ENCODE measurements around the gene RABGAP1. TPM values are rescaled to one million over a fixed set of nuclear protein-coding genes. Genes with fewer than 3 reads are reported as not detected.

RABGAP1 gene
- total RNA-seq, 2 donors from 2014 or later, result 35.6 to 44.2 TPM

- Mint-ChIP-seq H3K9me3 (no peaks in the 10 kb centered on the region), H3K27ac (no peak overlapping the region), H3K36me3 (peaks cover 0 to 5% of the 10 kb centered on the region in 2 donors)
- ATAC-seq, result no peak
- no peak for DNase-seq (ENCODE audit: low spot score in 2 of 2)
Measured at GRCh38 chr9:122988141-122988540, 47.3 kb downstream of the RABGAP1 start.

- Mint-ChIP-seq H3K27ac (peak overlapping the region in 1 of 2 donors; percentile 1), H3K36me3 (peaks cover 0 to 5% of the 10 kb centered on the region in 2 donors)
- ATAC-seq, result peak; percentile 57 to 83
Measured at GRCh38 chr9:122988920-122989621, 48.3 kb downstream of the RABGAP1 start.

GRCh38 chr9:122991370-122991830, 50.6 kb downstream of the RABGAP1 start:
- peak; percentile 91 to 95 for ATAC-seq
- peak in 1 of 2 donors; percentile 24 for DNase-seq (ENCODE audit: low spot score in 2 of 2)
- no peaks in the 10 kb centered on the region for H3K9me3 Mint-ChIP-seq
- H3K36me3 Mint-ChIP-seq, result peaks cover 0 to 5% of the 10 kb centered on the region in 2 donors
- peak overlapping the region in 1 of 2 donors; percentile 78 for H3K27ac Mint-ChIP-seq

More at GRCh38 chr9:122988920-122989621, 48.3 kb downstream of the RABGAP1 start:
- DNase-seq (ENCODE audit: low spot score in 2 of 2), result no peak
- no peaks in the 10 kb centered on the region for H3K9me3 Mint-ChIP-seq

- peaks cover 0 to 8% of the 10 kb centered on the region in 2 donors for H3K36me3 Mint-ChIP-seq
Measured at GRCh38 chr9:122996586-122996985, 55.8 kb downstream of the RABGAP1 start.

GRCh38 chr9:122998448-122998847, 57.6 kb downstream of the RABGAP1 start:
- Mint-ChIP-seq H3K36me3 (peaks cover 0 to 8% of the 10 kb centered on the region in 2 donors), H3K9me3 (no peaks in the 10 kb centered on the region)
- DNase-seq (ENCODE audit: low spot score in 2 of 2), result no peak

More at GRCh38 chr9:122996586-122996985, 55.8 kb downstream of the RABGAP1 start:
- no peak for ATAC-seq
- DNase-seq (ENCODE audit: low spot score in 2 of 2), result no peak
- H3K27ac Mint-ChIP-seq, result no peak overlapping the region
- H3K9me3 Mint-ChIP-seq, result no peaks in the 10 kb centered on the region

GRCh38 chr9:123000371-123001068, 59.7 kb downstream of the RABGAP1 start:
- ATAC-seq (no peak), DNase-seq (ENCODE audit: low spot score in 2 of 2) (no peak)
- H3K9me3 Mint-ChIP-seq, result no peaks in the 10 kb centered on the region
- H3K36me3 Mint-ChIP-seq, result peaks cover 0 to 8% of the 10 kb centered on the region in 2 donors
- no peak overlapping the region for H3K27ac Mint-ChIP-seq

More at GRCh38 chr9:122998448-122998847, 57.6 kb downstream of the RABGAP1 start:
- no peak overlapping the region for H3K27ac Mint-ChIP-seq
- no peak for ATAC-seq

GRCh38 chr9:123002754-123003153, 61.9 kb downstream of the RABGAP1 start:
- Mint-ChIP-seq H3K27ac (no peak overlapping the region), H3K36me3 (peaks cover 0 to 8% of the 10 kb centered on the region in 2 donors), H3K9me3 (no peaks in the 10 kb centered on the region)
- DNase-seq (ENCODE audit: low spot score in 2 of 2) (no peak), ATAC-seq (no peak)

- Mint-ChIP-seq H3K36me3 (peaks cover 0 to 8% of the 10 kb centered on the region in 2 donors), H3K27ac (no peak overlapping the region), H3K9me3 (no peaks in the 10 kb centered on the region)
- DNase-seq (ENCODE audit: low spot score in 2 of 2), result no peak
- ATAC-seq, result no peak
Measured at GRCh38 chr9:123003466-123003865, 62.6 kb downstream of the RABGAP1 start.

GRCh38 chr9:123005964-123006363, 65.1 kb downstream of the RABGAP1 start:
- DNase-seq (ENCODE audit: low spot score in 2 of 2), result no peak
- Mint-ChIP-seq H3K9me3 (no peaks in the 10 kb centered on the region), H3K36me3 (no peaks in the 10 kb centered on the region), H3K27ac (peak overlapping the region in 1 of 2 donors; percentile 16)
- ATAC-seq, result no peak

- no peak overlapping the region for H3K27ac Mint-ChIP-seq
- ATAC-seq (no peak), DNase-seq (ENCODE audit: low spot score in 2 of 2) (no peak)
- H3K9me3 Mint-ChIP-seq, result no peaks in the 10 kb centered on the region
- H3K36me3 Mint-ChIP-seq, result no peaks in the 10 kb centered on the region
Measured at GRCh38 chr9:123007269-123007668, 66.4 kb downstream of the RABGAP1 start.

GRCh38 chr9:123008909-123009308, 68.1 kb downstream of the RABGAP1 start:
- H3K27ac Mint-ChIP-seq, result no peak overlapping the region
- ATAC-seq (no peak), DNase-seq (ENCODE audit: low spot score in 2 of 2) (no peak)
- no peaks in the 10 kb centered on the region for H3K9me3 Mint-ChIP-seq
- peaks cover 0 to 7% of the 10 kb centered on the region in 2 donors for H3K36me3 Mint-ChIP-seq

- ATAC-seq, result no peak
- Mint-ChIP-seq H3K9me3 (no peaks in the 10 kb centered on the region), H3K36me3 (peaks cover 0 to 25% of the 10 kb centered on the region in 2 donors), H3K27ac (no peak overlapping the region)
- no peak for DNase-seq (ENCODE audit: low spot score in 2 of 2)
Measured at GRCh38 chr9:123011380-123011779, 70.6 kb downstream of the RABGAP1 start.

GRCh38 chr9:123011878-123012528, 71.2 kb downstream of the RABGAP1 start:
- no peak for ATAC-seq
- DNase-seq (ENCODE audit: low spot score in 2 of 2), result no peak
- H3K9me3 Mint-ChIP-seq, result no peaks in the 10 kb centered on the region
- no peak overlapping the region for H3K27ac Mint-ChIP-seq
- H3K36me3 Mint-ChIP-seq, result peaks cover 0 to 25% of the 10 kb centered on the region in 2 donors

- Mint-ChIP-seq H3K9me3 (no peaks in the 10 kb centered on the region), H3K36me3 (peaks cover 0 to 25% of the 10 kb centered on the region in 2 donors), H3K27ac (no peak overlapping the region)
- no peak for ATAC-seq
- no peak for DNase-seq (ENCODE audit: low spot score in 2 of 2)
Measured at GRCh38 chr9:123016631-123017030, 75.8 kb downstream of the RABGAP1 start.

GRCh38 chr9:123020796-123021195, 80.0 kb downstream of the RABGAP1 start:
- no peaks in the 10 kb centered on the region for H3K9me3 Mint-ChIP-seq
- ATAC-seq (no peak), DNase-seq (ENCODE audit: low spot score in 2 of 2) (no peak)
- no peak overlapping the region for H3K27ac Mint-ChIP-seq
- peaks cover 0 to under 1% of the 10 kb centered on the region in 2 donors for H3K36me3 Mint-ChIP-seq

GRCh38 chr9:123026425-123026824, 85.6 kb downstream of the RABGAP1 start:
- no peak for ATAC-seq
- Mint-ChIP-seq H3K36me3 (peaks cover 4% of the 10 kb centered on the region in 2 donors), H3K27ac (peak overlapping the region in 1 of 2 donors; percentile 69)

GRCh38 chr9:123027517-123027916, 86.7 kb downstream of the RABGAP1 start:
- DNase-seq (ENCODE audit: low spot score in 2 of 2) (no peak), ATAC-seq (no peak)
- Mint-ChIP-seq H3K36me3 (peaks cover 4% of the 10 kb centered on the region in 2 donors), H3K9me3 (no peaks in the 10 kb centered on the region), H3K27ac (no peak overlapping the region)

More at GRCh38 chr9:123026425-123026824, 85.6 kb downstream of the RABGAP1 start:
- DNase-seq (ENCODE audit: low spot score in 2 of 2), result no peak
- no peaks in the 10 kb centered on the region for H3K9me3 Mint-ChIP-seq

All from activated naive CD4-positive, alpha-beta T cell treated with anti-CD3 and anti-CD28 coated beads, Interleukin-2, amount 50 U/mL, for 72 hours (primary cell).